NOMO-1 treated with DMSO at 0.1 percent for 48 hours (cell line): Measurements from ENCODE around the gene CACNA2D3.

Experiments used
- DNase-seq: peaks from one replicate; lab custom pipeline; 2025; ENCODE audit not compliant: unreplicated experiment; lab: John Stamatoyannopoulos, UW

The CACNA2D3 gene

GRCh38 chr3:54826251-54826691 is 703.9 kb downstream of the CACNA2D3 start:
- DNase-seq, result no peak

- DNase-seq, result no peak
Measured at GRCh38 chr3:54827056-54827687, 704.8 kb downstream of the CACNA2D3 start.

GRCh38 chr3:54827776-54828175 is 705.4 kb downstream of the CACNA2D3 start:
- no peak for DNase-seq

GRCh38 chr3:54830658-54831057 is 708.3 kb downstream of the CACNA2D3 start:
- DNase-seq, result peak; percentile 47

GRCh38 chr3:54831112-54831511 is 708.8 kb downstream of the CACNA2D3 start:
- DNase-seq, result no peak

- no peak for DNase-seq
Measured at GRCh38 chr3:54832876-54833275, 710.5 kb downstream of the CACNA2D3 start.

- DNase-seq, result no peak
Measured at GRCh38 chr3:54835701-54836100, 713.3 kb downstream of the CACNA2D3 start.

GRCh38 chr3:54836871-54837270 is 714.5 kb downstream of the CACNA2D3 start:
- DNase-seq, result no peak

- DNase-seq, result no peak
Measured at GRCh38 chr3:54837964-54838363, 715.6 kb downstream of the CACNA2D3 start.

GRCh38 chr3:54841471-54841870 is 719.1 kb downstream of the CACNA2D3 start:
- DNase-seq, result no peak

- DNase-seq, result no peak
Measured at GRCh38 chr3:54843352-54843751, 721.0 kb downstream of the CACNA2D3 start.

- DNase-seq, result no peak
Measured at GRCh38 chr3:54844211-54844610, 721.9 kb downstream of the CACNA2D3 start.

- DNase-seq, result no peak
Measured at GRCh38 chr3:54845011-54845410, 722.7 kb downstream of the CACNA2D3 start.

GRCh38 chr3:54845551-54845950 is 723.2 kb downstream of the CACNA2D3 start:
- DNase-seq, result no peak

- peak; percentile 78 for DNase-seq
Measured at GRCh38 chr3:54846119-54846518, 723.8 kb downstream of the CACNA2D3 start.

GRCh38 chr3:54847361-54847760 is 725.0 kb downstream of the CACNA2D3 start:
- no peak for DNase-seq

- DNase-seq, result no peak
Measured at GRCh38 chr3:54849360-54849759, 727.0 kb downstream of the CACNA2D3 start.

- DNase-seq, result no peak
Measured at GRCh38 chr3:54850484-54851018, 728.2 kb downstream of the CACNA2D3 start.

GRCh38 chr3:54853573-54854404 is 731.4 kb downstream of the CACNA2D3 start:
- peak; percentile 50 for DNase-seq

- DNase-seq, result no peak
Measured at GRCh38 chr3:54856271-54856670, 733.9 kb downstream of the CACNA2D3 start.

- DNase-seq, result no peak
Measured at GRCh38 chr3:54857343-54857742, 735.0 kb downstream of the CACNA2D3 start.
